Measurements from ENCODE around the gene GPD2.

The GPD2 gene

GRCh38 chr2:156435718-156436496 is at the start of gene GPD2:
Gene GPD2, plus strand, starts transcription at chr2:156436379. Its CDS starts 39,727 bp downstream, at chr2:156476106.
- peak; percentile 33 to 37 for DNase-seq (ENCODE audit: low read depth in 2 of 2)

- no peak for DNase-seq (ENCODE audit: low read depth in 2 of 2)
Observed at GRCh38 chr2:156394033-156394741, 42.0 kb upstream of the GPD2 start.

DNA sequence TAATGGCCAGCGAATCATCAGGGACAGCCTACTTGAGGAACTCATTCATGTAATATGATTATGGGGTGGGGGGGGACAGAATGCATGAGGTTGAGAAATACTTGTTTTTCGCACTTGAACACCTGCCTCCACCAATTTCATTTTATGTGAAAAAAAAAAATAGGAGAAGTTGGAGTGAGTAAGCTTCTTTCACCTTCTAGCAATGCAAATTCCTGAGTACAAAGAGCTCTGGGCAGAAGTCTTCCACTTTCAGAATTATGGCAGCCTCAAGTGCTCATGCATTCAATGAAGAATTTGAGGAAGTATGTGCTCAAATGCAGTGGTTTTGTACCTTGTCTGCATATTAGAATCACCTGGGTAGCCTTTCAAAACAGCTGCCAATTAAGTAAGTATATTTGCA is 40.1 kb upstream of the GPD2 start:
- DNase-seq (ENCODE audit: low read depth in 2 of 2) = no peak

DNA sequence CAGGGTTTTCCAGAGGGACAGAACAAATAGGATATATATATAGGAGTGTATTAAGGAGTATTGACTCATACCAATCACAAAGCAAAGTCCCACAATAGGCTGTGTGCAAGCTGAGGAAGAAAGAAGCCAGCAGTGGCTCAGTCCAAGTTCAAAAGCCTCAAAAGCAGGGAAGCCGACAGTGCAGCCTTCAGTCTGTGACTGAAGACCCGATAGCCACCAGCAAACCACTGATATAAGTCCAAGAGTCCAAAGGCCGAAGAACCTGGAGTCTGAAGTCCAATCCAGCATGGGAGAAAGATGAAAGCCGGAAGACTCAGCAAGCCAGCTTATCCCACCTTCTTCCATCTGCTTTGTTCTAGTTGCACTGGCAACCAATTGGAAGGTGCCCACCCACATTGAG is 39.0 kb upstream of the GPD2 start:
- DNase-seq (ENCODE audit: low read depth in 2 of 2) = no peak

GRCh38 chr2:156398176-156398575 is 38.0 kb upstream of the GPD2 start:
- no peak for DNase-seq (ENCODE audit: low read depth in 2 of 2)

- no peak for DNase-seq (ENCODE audit: low read depth in 2 of 2)
Observed at GRCh38 chr2:156399224-156399949, 36.8 kb upstream of the GPD2 start.

GRCh38 chr2:156399950-156400705 is 36.1 kb upstream of the GPD2 start:
- DNase-seq (ENCODE audit: low read depth in 2 of 2) = peak in 1 of 2 experiments; percentile 16

- peak; percentile 68 to 74 for DNase-seq (ENCODE audit: low read depth in 2 of 2)
Observed at GRCh38 chr2:156400706-156401678, 35.2 kb upstream of the GPD2 start.

GRCh38 chr2:156401861-156402260 is 34.3 kb upstream of the GPD2 start:
- DNase-seq (ENCODE audit: low read depth in 2 of 2) = no peak

DNA sequence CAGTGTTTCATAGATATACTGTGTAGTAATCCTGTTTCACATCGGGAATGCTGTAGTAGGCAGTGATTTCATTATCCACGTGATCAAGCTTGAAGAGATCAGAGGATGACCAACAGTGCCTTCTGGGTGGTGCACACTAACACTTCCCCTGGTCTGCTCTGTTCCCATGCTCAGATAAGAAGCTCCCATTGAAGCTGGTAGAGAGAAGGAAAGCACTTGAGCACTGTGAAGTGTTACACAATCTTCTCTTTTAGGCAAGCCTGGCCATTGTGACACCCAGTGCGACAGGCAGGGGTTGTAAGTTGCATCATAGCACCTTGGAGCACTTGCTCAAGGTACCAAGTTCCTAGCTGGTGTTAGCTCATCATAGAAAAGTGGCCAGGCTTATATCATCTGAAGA is 30.6 kb upstream of the GPD2 start:
- DNase-seq (ENCODE audit: low read depth in 2 of 2) = no peak

DNA sequence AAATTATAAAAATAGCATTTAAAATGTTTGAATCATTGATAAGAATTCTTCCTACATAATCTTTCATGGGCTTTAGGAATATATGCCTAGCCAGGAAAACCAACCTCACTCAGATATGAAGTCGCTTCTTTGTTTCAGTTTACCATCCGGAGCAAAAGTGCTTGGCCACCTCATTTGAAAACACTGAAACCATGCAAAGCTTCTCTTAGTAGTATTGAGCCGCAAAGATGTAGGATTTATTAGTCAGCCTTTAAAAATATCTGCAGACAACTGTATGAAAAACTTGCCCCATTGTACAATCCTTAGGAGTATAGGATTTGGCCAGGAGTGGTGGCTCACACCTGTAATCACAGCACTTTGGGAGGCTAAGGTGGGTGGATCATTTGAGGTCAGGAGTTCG is 24.3 kb upstream of the GPD2 start:
- no peak for DNase-seq (ENCODE audit: low read depth in 2 of 2)

- no peak for DNase-seq (ENCODE audit: low read depth in 2 of 2)
Observed at GRCh38 chr2:156421851-156422250, 14.3 kb upstream of the GPD2 start.

DNA sequence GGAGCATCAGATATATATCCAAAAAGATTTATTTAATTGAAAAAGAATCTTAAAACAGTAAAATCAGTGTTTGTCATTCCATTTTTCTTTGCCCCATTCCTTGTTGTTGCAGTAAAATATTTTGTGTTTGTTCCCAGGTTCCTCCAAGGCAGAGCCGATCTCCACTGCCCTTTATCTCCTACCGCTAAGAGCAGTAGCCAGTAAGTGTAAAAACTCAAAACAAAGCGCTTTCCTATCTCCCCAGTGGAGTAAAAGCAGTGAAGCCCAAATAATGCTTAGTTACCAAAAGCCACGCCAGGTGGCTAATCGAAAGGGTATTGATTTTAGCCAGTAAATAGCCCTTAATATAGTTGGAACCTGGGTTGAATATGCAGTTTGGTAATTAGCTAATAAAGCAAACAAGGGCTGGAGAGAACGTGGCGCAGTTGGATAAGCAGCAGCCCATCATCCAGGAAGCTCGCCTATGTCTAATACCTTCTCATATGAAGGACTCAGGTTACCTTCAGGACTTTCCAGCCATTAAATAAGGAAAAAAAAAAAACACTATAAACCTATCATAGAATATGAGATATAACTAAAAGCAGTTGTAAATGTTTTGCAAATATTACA is 12.4 kb upstream of the GPD2 start:
- DNase-seq (ENCODE audit: low read depth in 2 of 2) = no peak

- DNase-seq (ENCODE audit: low read depth in 2 of 2) = no peak
Observed at GRCh38 chr2:156427074-156427473, 9.1 kb upstream of the GPD2 start.

- DNase-seq (ENCODE audit: low read depth in 2 of 2) = no peak
Observed at GRCh38 chr2:156429211-156429610, 7.0 kb upstream of the GPD2 start.

DNA sequence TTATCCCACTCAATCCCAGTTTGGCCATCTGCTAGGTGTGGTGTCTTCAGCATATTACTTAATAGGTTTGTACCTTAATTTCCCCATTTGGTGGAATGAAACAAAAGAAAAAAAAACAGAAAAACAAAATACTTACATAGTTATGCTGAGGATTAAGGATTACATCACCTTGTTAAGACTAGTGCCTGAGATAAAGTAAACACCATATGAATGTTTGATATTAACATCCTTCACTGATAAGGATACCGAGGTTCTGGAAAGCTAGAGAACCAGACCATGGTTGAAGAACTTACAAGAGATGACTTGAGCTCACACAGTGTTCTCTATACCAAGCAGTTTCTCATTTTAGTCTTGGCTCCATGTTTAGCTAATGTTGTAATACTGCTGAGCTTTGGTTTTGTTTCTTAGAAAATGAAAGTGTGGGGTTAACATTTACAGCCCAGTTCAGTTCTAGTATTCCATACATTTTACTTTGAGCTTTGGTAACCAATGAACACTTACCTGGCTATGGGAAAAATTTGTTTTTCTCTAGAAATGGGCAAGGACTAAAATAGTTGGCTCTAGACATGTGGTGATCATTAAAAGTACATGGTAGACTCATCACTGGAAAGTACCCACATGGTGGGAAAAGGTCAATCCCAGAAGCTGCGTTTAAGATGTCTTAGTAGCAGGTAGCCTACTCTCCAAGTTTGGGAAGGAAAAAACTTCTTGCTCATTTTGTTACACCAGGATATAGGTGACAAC is 5.8 kb upstream of the GPD2 start:
- DNase-seq (ENCODE audit: low read depth in 2 of 2) = no peak

GRCh38 chr2:156430980-156431358 is 5.2 kb upstream of the GPD2 start:
- DNase-seq (ENCODE audit: low read depth in 2 of 2) = no peak

DNA sequence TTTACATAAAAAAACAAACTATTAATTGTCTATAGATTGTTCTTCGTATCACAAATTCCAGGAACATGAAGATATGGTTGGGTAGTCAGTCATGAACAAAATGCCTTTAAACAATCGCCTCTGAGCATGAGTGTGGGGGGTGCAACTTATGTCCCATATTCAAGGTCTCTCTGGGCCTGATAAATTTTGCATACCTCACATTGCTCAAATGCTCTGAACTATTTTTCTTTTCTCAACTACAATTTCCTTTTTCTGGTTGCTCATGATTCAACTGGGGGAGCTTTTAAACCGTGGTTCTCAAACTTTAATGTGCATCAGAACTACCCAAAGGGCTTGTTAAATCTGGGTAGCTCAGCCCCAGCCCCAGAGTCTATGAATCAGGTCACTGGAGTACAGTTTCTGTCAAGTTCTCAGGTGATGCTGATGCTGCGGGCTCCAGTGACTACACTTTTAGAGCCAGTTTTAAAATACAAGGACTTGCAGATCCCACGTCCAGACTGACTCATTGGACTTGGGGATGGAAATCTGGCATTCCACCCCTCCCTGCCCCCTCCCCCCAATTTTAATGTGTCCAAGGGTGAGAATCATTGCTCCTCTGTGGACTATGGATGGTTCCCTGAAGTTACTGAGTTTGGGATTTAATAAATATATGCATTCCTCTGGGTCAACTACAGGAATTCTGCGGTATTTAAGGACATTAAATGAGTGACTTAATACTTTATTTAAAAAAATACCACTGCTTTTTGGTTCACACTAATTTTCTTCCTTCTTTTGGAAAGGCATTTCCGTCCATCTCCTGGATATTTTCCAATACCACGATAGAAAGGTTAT is 1.5 kb upstream of the GPD2 start:
- DNase-seq (ENCODE audit: low read depth in 2 of 2) = no peak

DNA sequence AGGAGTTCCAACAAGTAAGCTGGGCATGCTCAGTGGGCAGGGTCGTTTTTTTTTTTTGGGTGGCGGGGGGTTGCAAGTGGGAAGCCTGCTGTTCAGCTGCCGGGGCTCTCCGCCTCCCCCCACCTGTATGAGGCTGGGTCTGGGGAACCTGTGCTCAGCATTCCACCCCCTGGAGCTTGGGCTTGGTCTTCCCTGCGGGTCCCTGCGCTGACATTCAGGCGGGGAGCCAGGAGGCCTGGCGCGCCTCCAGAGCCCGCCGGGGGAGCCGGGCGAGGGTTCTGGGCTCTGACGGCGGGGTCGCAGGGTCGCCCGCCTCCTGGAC is 822 bp upstream of the GPD2 start:
- no peak for DNase-seq (ENCODE audit: low read depth in 2 of 2)

All from stimulated activated CD4-positive, alpha-beta T cell treated with anti-CD3 and anti-CD28 coated beads, Interleukin-12 subunit alpha, Interleukin-12 subunit beta, amount 100 ng/mL, for 24 hours (primary cell).